Measurements from ENCODE around the gene ZNF583.

The ZNF583 gene

GRCh38 chr19:56476093-56476492 lies 72.0 kb downstream of the ZNF583 start:
- no peak for DNase-seq
